NOMO-1 (cell line): Measurements from ENCODE around the gene SEC14L6.
"Not testable (repeated sequence)": the region's sequence is repeated elsewhere in the genome, so short reads cannot be mapped to it uniquely, and the experiment has no call there.

ENCODE experiments used
- DNase-seq, 2 experiments: peaks; one replicate each; lab custom pipeline; 2025; ENCODE audit not compliant: unreplicated experiment in 2 of 2; lab: John Stamatoyannopoulos, UW

The SEC14L6 gene

GRCh38 chr22:30567277-30567676, 20.7 kb upstream of the SEC14L6 start:
- not testable (repeated sequence) for DNase-seq

- no peak for DNase-seq
Measured at GRCh38 chr22:30566125-30566524, 19.6 kb upstream of the SEC14L6 start.

GRCh38 chr22:30565341-30565740, 18.8 kb upstream of the SEC14L6 start:
- DNase-seq = no peak

GRCh38 chr22:30564761-30565119, 18.2 kb upstream of the SEC14L6 start:
- DNase-seq = no peak

DNA sequence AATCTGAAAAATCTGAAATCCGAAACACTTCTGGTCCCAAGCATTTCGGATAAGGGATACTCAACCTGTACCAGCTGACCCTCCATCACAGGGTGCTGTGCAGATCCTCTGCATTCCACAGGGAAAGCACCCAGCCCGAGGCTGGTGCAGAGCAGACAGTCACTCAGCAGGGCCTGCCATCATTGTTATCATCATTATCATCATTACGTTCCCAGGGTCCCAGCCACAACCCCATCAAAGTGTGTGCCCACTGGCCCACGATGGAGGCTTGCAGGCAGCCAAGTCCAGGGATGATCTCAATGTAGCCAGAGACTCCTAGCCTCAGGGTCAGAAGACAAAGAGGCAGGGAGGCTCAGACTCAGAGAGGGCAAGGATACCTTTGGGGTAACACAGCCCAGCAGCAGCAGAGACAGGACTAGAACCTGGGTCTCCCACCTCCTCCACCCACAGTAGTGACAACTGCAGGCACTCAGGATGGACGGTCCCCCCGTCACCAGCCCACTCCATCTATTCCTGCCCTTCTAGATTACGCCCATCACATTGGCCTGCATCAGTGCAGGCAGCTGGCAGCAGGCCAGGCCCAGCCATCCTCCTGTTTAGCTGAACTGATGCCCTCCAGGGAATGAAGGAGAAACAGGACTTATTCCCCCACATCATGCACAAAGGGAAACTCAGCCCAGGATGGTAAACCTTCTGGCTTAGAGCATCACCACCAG, 17.7 kb upstream of the SEC14L6 start:
- DNase-seq = no peak

DNA sequence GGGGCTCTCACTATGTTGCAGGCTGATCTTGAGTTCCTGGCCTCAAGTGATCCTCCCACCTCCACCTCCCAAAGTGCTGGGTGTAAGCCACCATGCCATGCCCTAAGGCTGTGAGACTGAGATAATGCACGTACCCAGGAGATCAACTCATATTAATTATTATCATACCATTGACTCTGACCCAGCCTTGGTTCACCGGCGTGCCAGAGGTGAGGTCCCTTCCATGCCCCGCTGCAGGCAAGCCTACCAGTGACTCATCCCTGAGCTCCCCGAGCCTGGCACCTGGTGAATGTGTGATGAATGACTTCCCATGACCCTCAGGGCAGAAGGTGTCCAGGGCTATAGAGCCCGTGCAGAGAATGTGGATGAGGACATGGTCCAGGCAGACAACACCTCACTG, 15.8 kb upstream of the SEC14L6 start:
- DNase-seq = no peak

GRCh38 chr22:30561402-30562189, 15.1 kb upstream of the SEC14L6 start:
- DNase-seq = no peak

DNA sequence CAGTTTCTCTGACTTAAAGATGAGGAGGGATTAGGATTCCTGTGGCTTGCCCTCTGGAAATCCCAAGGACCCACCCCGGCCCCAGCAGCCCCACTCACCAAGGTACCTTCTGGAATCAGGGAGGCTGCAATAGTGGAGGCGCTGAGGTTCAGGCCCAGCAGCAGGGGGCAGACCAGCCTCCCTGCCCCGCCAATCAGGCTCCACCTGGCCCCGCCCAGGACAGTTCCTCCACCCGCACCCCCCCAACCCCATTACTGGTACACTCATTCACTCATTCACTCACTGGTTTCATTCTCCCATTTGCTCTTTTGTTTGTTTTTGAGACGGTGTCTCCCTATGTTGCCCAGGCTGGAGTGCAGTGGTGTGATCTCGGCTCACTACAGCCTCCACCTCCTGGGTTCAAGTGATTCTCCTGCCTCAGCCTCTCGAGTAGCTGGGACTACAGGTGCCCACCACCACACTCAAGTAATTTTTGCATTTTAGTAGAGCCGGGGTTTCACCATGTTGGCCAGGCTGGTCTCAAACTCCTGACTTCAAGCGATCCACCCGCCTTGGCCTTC, 14.2 kb upstream of the SEC14L6 start:
- DNase-seq = not testable (repeated sequence)

- DNase-seq = no peak
Measured at GRCh38 chr22:30559889-30560288, 13.3 kb upstream of the SEC14L6 start.

DNA sequence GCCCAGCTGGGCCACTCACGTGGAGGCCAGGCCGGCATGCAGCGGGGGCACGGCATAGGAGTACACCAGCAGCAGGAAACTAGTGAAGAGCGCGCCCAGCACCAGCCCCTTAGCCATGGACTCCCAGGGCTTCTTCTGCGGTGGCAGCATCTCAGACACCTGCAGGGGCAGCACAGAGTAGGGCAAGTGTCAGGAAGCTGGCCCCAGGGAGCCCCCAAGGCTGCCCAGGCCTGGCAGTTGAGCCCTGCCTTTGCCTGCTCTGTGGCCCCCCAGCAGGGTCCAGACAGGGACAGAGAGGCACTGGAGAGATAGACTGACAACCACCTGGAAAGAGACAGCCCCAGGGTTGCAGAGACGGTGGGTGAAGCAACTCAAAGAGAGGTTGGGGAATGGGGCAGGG, 10.7 kb upstream of the SEC14L6 start:
- no peak for DNase-seq

DNA sequence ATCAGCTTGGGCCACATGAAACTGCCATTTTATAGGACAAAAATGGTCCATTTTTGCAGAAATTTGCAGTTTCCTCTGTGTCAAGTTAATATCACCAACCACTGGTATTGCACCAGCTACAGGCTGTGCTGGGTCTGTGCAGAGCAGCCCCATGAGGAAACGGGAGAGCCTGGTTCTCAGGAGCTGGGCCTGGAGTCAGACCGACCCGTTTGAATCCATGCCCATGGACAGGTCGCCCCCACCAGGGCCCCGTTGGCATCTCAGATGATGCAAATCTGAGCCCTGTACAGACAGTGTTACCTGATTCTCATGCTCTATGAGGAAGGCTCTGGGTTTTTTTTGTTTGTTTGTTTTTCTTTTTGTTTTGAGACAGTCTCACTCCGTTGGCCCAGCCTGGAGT, 9.8 kb upstream of the SEC14L6 start:
- DNase-seq = no peak

DNA sequence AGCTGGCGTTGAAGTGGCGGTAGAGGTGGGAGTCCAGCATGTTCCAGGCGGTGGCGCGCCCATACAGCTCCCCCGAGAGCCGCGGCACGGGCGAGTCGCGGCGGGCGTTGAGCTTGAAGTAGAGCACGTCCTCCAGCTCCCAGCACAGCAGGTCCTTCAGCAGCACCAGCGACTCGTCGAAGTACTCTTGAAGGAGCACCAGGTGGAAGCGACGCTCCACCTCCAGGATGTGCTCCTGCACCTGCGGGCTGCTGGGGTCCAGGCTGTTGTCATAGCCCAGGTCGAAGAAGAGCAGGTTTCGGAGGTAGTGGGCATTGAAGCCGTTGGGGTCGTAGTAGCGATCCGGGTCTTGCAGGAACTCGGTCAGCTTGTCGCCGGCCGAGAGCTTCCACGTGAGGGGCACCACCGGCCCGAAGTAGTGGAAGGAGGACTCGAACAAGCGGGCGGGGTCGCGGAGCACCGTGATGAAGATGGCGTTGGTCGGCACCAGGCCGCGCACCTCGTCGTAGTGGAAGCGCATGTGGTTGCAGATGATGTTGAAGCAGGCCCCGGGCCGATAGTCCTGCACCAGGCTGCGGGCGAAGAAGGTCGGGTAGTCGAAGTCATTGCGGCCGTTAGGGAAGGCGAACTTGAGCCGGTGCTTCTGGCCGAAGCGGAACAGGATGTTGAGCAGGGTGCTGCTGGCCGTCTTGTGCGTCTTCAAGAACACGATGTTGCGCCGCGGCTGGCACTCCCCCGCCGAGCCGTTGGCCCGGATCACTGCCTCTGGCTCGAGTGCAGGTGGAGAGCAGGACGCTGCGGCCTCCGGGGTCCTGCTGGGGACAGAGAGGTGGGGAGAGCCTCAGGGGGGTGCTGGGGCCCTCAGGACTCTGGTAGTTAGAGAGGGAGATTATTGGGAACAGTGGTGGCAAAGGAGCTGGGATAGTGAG, 9.0 kb upstream of the SEC14L6 start:
- DNase-seq = no peak

DNA sequence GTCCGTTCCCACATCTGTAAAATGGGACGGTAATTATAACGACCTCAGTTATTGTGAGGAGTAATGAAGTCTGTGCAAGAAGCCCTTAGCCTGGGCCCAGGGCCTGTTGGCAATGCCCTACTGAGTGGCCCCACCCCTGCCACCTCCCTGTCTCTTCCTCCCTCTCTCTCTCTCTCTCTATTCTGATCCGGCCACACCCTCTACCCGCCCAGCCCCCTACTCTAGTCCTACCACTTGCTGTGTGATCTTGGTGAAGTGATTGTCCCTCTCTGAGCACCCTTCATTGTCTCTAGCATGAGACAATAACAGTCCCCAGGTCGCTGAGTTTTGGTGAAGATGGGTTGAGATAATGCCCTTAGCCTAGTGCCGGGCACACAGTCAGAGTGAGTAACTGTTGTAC, 7.4 kb upstream of the SEC14L6 start:
- no peak for DNase-seq

DNA sequence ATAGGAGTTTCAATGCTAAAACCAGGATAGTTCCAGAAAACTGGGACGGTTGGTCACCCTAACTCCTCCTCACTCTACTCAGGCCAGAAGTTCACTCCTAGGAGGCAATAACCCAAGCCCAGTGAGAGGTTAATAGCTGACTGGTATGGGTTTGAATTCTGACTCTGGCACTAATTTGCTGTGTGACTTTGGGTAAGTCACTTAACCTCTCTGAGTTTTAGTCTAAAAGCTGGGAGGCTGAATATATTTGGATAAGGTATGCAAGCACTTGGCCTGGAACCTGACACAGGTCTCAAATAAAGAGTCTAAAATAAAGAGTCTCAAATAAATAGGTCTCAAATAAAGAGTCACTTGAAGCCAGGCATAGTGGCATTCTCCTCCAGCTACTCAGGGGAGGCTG, 6.2 kb upstream of the SEC14L6 start:
- no peak for DNase-seq

DNA sequence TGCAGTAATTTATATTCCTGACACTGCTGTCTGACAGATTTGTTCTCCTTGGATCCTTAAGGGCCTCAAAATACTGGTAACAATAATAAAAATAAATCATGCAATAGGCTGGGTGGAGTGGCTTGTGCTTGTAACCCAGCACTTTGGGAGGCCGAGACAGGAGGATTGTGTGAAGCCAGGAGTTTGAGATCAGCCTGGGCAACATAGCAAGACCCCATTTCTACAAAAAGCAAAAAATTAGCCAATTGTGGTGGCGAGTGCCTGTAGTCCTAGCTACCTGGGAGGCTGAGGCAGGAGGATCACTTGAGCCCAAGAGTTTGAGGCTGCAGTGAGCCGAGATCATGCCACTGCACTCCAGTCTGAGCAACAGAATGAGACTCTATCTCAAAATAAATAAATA, 5.3 kb upstream of the SEC14L6 start:
- not testable (repeated sequence) for DNase-seq

DNA sequence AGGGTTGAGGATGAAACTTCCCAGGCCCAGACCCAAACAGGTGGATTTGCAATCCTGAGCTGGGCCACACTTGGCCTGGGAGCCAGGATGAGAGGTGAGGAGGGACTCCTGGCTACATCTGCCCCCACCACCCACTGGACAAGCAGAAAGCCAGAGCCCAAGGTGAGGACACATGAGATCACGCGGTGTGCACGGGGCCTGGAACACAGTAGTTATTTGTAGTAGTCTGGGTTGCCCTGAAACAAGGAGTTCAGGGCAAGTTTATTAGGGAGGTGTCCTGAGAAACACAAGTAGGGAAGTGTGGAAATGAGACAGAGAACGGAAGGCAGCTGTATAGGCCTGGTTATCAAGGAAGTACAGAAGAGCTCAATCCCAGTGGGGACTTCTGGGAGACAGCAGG, 647 bp upstream of the SEC14L6 start:
- no peak for DNase-seq

- no peak for DNase-seq
Measured at GRCh38 chr22:30542811-30543188, 3.7 kb downstream of the SEC14L6 start.

- no peak for DNase-seq
Measured at GRCh38 chr22:30541961-30542810, 4.4 kb downstream of the SEC14L6 start.

DNA sequence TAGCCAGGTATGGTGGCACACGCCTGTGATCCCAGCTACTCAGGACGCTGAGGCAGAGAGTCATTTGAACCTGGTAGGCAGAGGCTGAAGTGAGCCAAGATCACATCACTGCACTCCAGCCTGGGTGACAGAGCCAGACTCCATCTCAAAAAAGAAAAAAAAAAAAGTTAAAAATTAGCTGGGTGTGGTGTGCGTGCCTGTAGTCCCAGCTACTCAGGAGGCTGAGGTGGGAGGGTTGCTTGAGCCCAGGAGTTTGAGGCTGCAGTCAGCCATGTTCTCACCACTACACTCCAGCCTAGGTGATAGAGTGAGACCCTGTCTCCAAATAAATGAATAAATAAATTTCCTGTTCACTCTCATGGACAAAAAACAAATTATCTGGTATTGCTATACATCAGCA, 5.0 kb downstream of the SEC14L6 start:
- DNase-seq = not testable (repeated sequence)

- DNase-seq = no peak
Measured at GRCh38 chr22:30539368-30539767, 7.2 kb downstream of the SEC14L6 start.
